Activated CD8-positive, alpha-beta T cell treated with anti-CD3 and anti-CD28 coated beads for 36 hours (primary cell): ENCODE measurements around the gene PDK1. TPM values are rescaled to one million over a fixed set of nuclear protein-coding genes. Genes with fewer than 3 reads are reported as not detected.

Experiments
- ATAC-seq: fragments of 200-7000 bp; cut with Tn5 transposase; one replicate; pipeline ENCODE4 v1.10.0; 2021; ENCODE audit warnings: mild to moderate bottlenecking, moderate library complexity
- CTCF ChIA-PET: fragments of 350-600 bp; sonication (Branson Sonifier 250); formaldehyde crosslinking; loops from one replicate; lab custom pipeline; 2021; ENCODE audit warnings: antibody characterized with exemption; lab: Charles Lee
- POLR2A ChIA-PET: fragments of 350-600 bp; sonication (Branson Sonifier 250); formaldehyde crosslinking; loops from one replicate; lab custom pipeline; 2021; ENCODE audit warnings: antibody characterized with exemption; lab: Charles Lee
- DNase-seq: peaks from one replicate; pipeline ENCODE4 v3.0.0-alpha.2; 2020
- H3K27ac Mint-ChIP-seq: one replicate; pipeline ENCODE4 v1.8.0; 2021; ENCODE audit warnings: mild to moderate bottlenecking, mixed read lengths
- H3K27me3 Mint-ChIP-seq: one replicate; pipeline ENCODE4 v1.8.0; 2021; ENCODE audit warnings: mixed read lengths
- H3K36me3 Mint-ChIP-seq: one replicate; pipeline ENCODE4 v1.8.0; 2021; ENCODE audit warnings: low read depth, mixed read lengths
- H3K4me1 Mint-ChIP-seq: one replicate; pipeline ENCODE4 v1.8.0; 2021; ENCODE audit warnings: low read depth, mixed read lengths
- H3K4me3 Mint-ChIP-seq: one replicate; pipeline ENCODE4 v1.8.0; 2021; ENCODE audit warnings: mild to moderate bottlenecking, moderate library complexity, mixed read lengths
- H3K9me3 Mint-ChIP-seq: one replicate; pipeline ENCODE4 v1.8.0; 2021; ENCODE audit warnings: mixed read lengths
- intact Hi-C: fragments of 100-400 bp; cut with micrococcal nuclease; formaldehyde crosslinking; loops from one replicate; pipeline ENCODE4 v1.10.0; 2022
- total RNA-seq, 2 experiments: library from RNA; stranded (reverse); gene quantifications; one replicate each; pipeline ENCODE4 v1.2.3, GENCODE V29; 2021
- TF ChIP-seq, protein P1 (sequence below): fragments of 200-600 bp; IDR thresholded peaks from one replicate; pipeline ENCODE4 v1.8.0; 2022; ENCODE audit warnings: antibody characterized with exemption, mild to moderate bottlenecking

PDK1 gene
- total RNA-seq, 2 experiments from 2014 or later: 65.8 to 70.7 TPM

- Mint-ChIP-seq H3K27ac (no peak overlapping the region), H3K4me1 (peaks cover 34% of the 10 kb centered on the region), H3K4me3 (no peak overlapping the region), H3K27me3 (no peaks in the 10 kb centered on the region), H3K36me3 (peaks cover 51% of the 10 kb centered on the region), H3K9me3 (peaks cover 26% of the 10 kb centered on the region)
- DNase-seq: no peak
- ATAC-seq: no peak
- ChIA-PET POLR2A (interaction anchor here (1.7 kb wide), 1 partner anchor 32 kb away, joined by 4 read pairs; no protein-coding TSS in a partner anchor), CTCF (interaction anchor here (1.2 kb wide), 1 partner anchor 13 kb away, joined by 3 read pairs; no protein-coding TSS in a partner anchor)
- TF ChIP-seq, protein P1, sequence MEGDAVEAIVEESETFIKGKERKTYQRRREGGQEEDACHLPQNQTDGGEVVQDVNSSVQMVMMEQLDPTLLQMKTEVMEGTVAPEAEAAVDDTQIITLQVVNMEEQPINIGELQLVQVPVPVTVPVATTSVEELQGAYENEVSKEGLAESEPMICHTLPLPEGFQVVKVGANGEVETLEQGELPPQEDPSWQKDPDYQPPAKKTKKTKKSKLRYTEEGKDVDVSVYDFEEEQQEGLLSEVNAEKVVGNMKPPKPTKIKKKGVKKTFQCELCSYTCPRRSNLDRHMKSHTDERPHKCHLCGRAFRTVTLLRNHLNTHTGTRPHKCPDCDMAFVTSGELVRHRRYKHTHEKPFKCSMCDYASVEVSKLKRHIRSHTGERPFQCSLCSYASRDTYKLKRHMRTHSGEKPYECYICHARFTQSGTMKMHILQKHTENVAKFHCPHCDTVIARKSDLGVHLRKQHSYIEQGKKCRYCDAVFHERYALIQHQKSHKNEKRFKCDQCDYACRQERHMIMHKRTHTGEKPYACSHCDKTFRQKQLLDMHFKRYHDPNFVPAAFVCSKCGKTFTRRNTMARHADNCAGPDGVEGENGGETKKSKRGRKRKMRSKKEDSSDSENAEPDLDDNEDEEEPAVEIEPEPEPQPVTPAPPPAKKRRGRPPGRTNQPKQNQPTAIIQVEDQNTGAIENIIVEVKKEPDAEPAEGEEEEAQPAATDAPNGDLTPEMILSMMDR: no peak
- intact Hi-C loops: no loop called here
These were observed 42.9 kb upstream of the PDK1 start for GRCh38 chr2:172512810-172513523.

- H3K4me3 Mint-ChIP-seq: no peak overlapping the region
- TF ChIP-seq, protein P1: no peak
- peaks cover 30% of the 10 kb centered on the region for H3K4me1 Mint-ChIP-seq
- peaks cover 26% of the 10 kb centered on the region for H3K9me3 Mint-ChIP-seq
- peaks cover 46% of the 10 kb centered on the region for H3K36me3 Mint-ChIP-seq
- POLR2A ChIA-PET: no interaction called here
- ATAC-seq: no peak
- no peaks in the 10 kb centered on the region for H3K27me3 Mint-ChIP-seq
- intact Hi-C loops: no loop called here
- no peak for DNase-seq
- CTCF ChIA-PET: interaction anchor here (1.2 kb wide), 1 partner anchor 14 kb away, joined by 3 read pairs; no protein-coding TSS in a partner anchor
- H3K27ac Mint-ChIP-seq: no peak overlapping the region
These were observed 42.4 kb upstream of the PDK1 start for GRCh38 chr2:172513524-172513900.

GRCh38 chr2:172513935-172514586 is 41.8 kb upstream of the PDK1 start:
- POLR2A ChIA-PET: no interaction called here
- DNase-seq: no peak
- no peaks in the 10 kb centered on the region for H3K27me3 Mint-ChIP-seq
- CTCF ChIA-PET: interaction anchor here (1.2 kb wide), 1 partner anchor 14 kb away, joined by 3 read pairs; no protein-coding TSS in a partner anchor
- intact Hi-C loops: no loop called here
- no peak for ATAC-seq
- TF ChIP-seq, protein P1: no peak
- H3K4me3 Mint-ChIP-seq: no peak overlapping the region
- peaks cover 27% of the 10 kb centered on the region for H3K4me1 Mint-ChIP-seq
- H3K36me3 Mint-ChIP-seq: peaks cover 40% of the 10 kb centered on the region
- no peak overlapping the region for H3K27ac Mint-ChIP-seq
- peaks cover 26% of the 10 kb centered on the region for H3K9me3 Mint-ChIP-seq

- intact Hi-C loops: no loop called here
- ATAC-seq: no peak
- TF ChIP-seq, protein P1: no peak
- H3K9me3 Mint-ChIP-seq: peaks cover 40% of the 10 kb centered on the region
- H3K36me3 Mint-ChIP-seq: peaks cover 40% of the 10 kb centered on the region
- H3K27ac Mint-ChIP-seq: no peak overlapping the region
- no peak overlapping the region for H3K4me3 Mint-ChIP-seq
- no peak for DNase-seq
- peaks cover 10% of the 10 kb centered on the region for H3K4me1 Mint-ChIP-seq
- ChIA-PET POLR2A (interaction anchor here (0.8 to 1.1 kb wide), 2 partner anchors 9 to 344 kb away, joined by 3 to 4 read pairs; no protein-coding TSS in a partner anchor), CTCF (interaction anchor here (0.6 kb wide), 1 partner anchor 148 kb away, joined by 3 read pairs; no protein-coding TSS in a partner anchor)
- H3K27me3 Mint-ChIP-seq: no peaks in the 10 kb centered on the region
These were observed 39.6 kb upstream of the PDK1 start for GRCh38 chr2:172516299-172516698.

DNA sequence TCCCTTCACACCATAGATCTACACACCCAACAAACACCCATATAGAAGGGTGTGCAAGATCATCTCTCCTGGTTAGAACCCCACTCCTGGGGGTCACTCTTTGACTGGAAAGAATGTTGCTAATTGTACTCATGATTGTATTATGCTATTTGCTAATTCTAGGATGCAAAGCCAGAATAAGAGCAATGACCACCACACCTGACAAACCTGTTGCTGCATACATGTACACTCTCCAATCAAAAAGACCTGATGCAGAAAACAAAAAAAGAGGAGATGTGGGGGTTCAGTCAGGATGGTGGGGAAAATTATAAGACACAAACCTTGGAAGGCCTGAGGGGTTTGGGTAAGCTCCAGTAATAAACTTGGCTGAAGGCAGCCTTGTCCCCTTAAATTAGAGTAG is 36.9 kb upstream of the PDK1 start:
- H3K27me3 Mint-ChIP-seq: no peaks in the 10 kb centered on the region
- TF ChIP-seq, protein P1: no peak
- no peak for ATAC-seq
- peaks cover 19% of the 10 kb centered on the region for H3K36me3 Mint-ChIP-seq
- CTCF ChIA-PET: no interaction called here
- H3K4me3 Mint-ChIP-seq: no peak overlapping the region
- DNase-seq: no peak
- intact Hi-C loops: no loop called here
- H3K27ac Mint-ChIP-seq: no peak overlapping the region
- H3K4me1 Mint-ChIP-seq: peaks cover 7% of the 10 kb centered on the region
- POLR2A ChIA-PET: no interaction called here
- H3K9me3 Mint-ChIP-seq: peaks cover 19% of the 10 kb centered on the region
